ENCODE data around the gene CAP2.

DNA sequence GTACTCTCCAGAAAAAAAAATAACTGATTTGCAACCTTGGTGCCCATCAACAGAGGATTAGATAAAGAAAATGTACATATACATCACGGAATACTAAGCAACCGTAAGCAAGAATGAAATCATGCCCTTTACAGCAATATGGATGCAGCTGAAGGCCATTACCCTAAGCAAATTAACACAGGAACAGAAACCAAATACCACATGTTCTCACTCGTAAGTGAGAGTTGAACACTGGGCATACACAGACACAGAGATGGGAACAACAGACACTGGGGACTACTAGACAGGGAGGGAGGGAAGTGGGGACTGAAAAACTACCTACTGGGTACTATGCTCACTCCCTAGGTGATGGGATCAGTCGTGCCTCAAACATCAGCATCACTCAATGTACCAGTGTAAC, 32.8 kb upstream of the CAP2 start:
- no peak for TF ChIP-seq RAD21 (IDR thresholded peaks at IDR 0.05; ENCODE audit: low read depth)
- TF ChIP-seq, protein P1, sequence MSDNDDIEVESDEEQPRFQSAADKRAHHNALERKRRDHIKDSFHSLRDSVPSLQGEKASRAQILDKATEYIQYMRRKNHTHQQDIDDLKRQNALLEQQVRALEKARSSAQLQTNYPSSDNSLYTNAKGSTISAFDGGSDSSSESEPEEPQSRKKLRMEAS (IDR thresholded peaks at IDR 0.05), result no peak
- no peak for TF ChIP-seq EP300 (IDR thresholded peaks at IDR 0.05; ENCODE audit: borderline replicate concordance)
- TF ChIP-seq FOXM1 (IDR thresholded peaks at IDR 0.05; ENCODE audit: borderline replicate concordance, low read depth), result no peak
- TF ChIP-seq YY1 (IDR thresholded peaks at IDR 0.05; ENCODE audit: low read depth), result no peak
- TF ChIP-seq TEAD4 (IDR thresholded peaks at IDR 0.05), result no peak
- TF ChIP-seq EGR1 (IDR thresholded peaks at IDR 0.05), result no peak
- TF ChIP-seq ZBTB7A (IDR thresholded peaks at IDR 0.05; ENCODE audit: low read depth), result no peak
- no peak for TF ChIP-seq CREB1 (IDR thresholded peaks at IDR 0.05; ENCODE audit: low read depth)
- TF ChIP-seq CEBPB (IDR thresholded peaks at IDR 0.05), result no peak
- TF ChIP-seq TAF1 (IDR thresholded peaks at IDR 0.05; ENCODE audit: low read depth), result no peak
- TF ChIP-seq, protein P2, sequence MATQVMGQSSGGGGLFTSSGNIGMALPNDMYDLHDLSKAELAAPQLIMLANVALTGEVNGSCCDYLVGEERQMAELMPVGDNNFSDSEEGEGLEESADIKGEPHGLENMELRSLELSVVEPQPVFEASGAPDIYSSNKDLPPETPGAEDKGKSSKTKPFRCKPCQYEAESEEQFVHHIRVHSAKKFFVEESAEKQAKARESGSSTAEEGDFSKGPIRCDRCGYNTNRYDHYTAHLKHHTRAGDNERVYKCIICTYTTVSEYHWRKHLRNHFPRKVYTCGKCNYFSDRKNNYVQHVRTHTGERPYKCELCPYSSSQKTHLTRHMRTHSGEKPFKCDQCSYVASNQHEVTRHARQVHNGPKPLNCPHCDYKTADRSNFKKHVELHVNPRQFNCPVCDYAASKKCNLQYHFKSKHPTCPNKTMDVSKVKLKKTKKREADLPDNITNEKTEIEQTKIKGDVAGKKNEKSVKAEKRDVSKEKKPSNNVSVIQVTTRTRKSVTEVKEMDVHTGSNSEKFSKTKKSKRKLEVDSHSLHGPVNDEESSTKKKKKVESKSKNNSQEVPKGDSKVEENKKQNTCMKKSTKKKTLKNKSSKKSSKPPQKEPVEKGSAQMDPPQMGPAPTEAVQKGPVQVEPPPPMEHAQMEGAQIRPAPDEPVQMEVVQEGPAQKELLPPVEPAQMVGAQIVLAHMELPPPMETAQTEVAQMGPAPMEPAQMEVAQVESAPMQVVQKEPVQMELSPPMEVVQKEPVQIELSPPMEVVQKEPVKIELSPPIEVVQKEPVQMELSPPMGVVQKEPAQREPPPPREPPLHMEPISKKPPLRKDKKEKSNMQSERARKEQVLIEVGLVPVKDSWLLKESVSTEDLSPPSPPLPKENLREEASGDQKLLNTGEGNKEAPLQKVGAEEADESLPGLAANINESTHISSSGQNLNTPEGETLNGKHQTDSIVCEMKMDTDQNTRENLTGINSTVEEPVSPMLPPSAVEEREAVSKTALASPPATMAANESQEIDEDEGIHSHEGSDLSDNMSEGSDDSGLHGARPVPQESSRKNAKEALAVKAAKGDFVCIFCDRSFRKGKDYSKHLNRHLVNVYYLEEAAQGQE (IDR thresholded peaks at IDR 0.05; ENCODE audit: low read depth), result no peak
- TF ChIP-seq, protein P3, sequence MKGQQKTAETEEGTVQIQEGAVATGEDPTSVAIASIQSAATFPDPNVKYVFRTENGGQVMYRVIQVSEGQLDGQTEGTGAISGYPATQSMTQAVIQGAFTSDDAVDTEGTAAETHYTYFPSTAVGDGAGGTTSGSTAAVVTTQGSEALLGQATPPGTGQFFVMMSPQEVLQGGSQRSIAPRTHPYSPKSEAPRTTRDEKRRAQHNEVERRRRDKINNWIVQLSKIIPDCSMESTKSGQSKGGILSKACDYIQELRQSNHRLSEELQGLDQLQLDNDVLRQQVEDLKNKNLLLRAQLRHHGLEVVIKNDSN (IDR thresholded peaks at IDR 0.05), result no peak
- no peak for TF ChIP-seq NFIC (IDR thresholded peaks at IDR 0.05)
